Measurements from ENCODE around the gene DUSP1.
"Not testable (repeated sequence)": the region's sequence is repeated elsewhere in the genome, so short reads cannot be mapped to it uniquely, and the experiment has no call there.

The DUSP1 gene

DNA sequence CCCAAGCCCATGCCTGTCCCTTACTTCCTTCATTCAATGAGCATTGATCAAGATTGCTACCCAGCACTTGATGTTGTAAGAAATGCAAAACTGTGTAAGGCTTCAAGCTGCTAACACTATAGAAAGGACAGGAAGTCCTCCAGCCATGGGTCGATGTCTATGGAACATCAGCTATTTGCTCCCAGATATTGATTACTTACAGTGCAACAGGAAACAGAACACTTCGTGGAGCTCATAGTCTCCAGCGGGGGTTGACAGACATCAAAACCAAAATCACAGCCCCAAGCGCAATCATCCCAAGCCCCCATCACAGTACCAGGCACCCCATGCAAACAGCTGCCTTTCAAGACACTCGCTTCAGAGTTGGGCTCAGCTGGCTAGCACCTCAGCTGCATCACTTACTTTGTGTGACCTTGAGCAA is 26.8 kb upstream of the DUSP1 start:
- DNase-seq (ENCODE audit: low spot score), result no peak

DNA sequence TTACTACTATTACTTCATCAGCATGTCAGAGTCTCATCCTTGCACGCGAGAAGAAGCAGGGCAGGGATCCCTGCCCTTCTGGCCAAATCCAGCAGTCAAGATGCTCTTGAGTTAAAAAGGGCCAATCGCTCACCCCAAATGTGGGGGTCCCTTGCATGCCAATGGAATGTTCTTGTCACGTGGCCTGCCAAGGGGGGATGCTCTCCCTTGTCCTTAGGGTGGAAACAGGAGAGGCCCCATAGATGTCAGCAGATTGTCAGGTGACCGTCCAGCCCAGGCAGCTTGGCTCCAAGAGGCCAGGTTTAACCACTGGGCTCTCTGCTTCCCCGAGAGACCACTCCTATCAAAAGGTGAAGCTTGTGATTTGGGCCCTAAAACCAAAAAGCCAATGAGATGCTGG is 25.3 kb upstream of the DUSP1 start:
- no peak for DNase-seq (ENCODE audit: low spot score)

DNA sequence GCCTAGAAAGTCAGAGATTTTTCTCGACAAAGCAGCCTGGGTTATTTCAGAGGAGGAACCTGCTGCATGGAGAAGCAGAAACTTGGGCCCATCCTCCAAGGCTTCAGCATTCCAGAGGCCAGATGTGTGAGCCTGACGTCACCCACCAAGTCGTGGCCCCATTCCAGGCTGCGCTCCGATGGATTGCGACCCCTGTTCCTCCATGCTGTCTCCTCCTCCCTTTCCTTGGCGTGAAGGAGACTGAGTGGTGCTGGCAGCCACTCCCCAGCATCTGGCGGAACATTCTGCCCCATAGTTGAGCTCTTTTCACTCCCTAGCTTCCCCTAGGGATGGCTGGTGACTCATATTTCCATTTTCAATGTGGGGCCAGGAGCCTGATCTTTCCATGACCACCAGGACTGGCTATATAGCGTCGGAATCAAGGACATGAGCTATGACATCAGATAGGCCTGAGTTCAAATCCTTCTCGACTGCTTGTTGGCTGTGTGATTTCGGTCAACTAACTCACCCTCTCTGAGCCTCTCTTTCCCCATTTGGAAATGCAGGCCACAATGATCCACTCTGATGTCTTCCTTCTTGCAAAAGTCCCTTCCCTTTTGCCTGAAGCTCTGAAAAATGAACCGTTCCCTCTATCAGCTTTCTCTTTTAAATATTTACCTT is 24.5 kb upstream of the DUSP1 start:
- DNase-seq (ENCODE audit: low spot score), result no peak

DNA sequence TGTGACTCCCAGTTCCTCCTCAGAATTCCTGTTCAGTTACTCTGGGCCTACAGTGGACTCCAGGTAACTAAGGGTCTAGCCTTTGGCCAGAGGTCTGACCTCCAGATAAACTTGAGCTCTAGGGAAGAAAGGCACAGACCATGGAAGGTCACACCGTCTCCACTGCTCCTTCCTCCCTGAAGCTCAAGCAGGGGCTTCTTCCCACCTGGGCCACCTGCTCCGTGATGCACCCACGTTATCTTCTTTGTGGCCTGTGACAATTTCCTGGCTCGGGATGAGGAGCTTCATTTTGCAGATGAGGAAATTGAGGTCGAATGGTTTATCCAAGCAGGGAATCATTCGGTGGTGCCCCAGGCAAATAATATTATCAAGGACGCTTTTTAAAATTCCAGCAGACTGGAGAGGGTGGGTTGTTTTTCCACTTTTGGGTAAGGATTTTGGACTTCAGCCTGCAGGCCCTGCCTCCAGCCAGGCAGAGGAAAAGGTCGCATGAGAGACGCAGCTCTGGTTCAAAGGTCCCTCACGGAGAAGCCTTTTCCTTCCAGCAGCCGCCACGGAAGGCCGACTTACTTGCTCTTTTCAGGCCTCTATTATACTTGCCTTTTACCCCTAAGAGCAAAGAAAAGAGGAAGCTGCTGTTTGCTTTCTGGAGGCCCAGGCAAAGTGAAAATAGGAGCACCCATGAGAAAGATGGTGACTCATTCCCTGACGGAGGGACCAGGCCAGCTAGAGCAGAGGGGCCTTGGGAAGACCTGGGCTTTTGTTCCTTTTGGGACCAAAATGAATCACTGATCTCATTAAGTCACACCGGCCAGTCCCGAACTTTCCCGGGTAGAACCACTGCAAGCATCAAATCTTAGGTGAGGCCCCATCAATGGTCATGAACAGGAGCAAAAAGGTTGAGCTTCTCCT is 22.8 kb upstream of the DUSP1 start:
- DNase-seq (ENCODE audit: low spot score), result no peak

DNA sequence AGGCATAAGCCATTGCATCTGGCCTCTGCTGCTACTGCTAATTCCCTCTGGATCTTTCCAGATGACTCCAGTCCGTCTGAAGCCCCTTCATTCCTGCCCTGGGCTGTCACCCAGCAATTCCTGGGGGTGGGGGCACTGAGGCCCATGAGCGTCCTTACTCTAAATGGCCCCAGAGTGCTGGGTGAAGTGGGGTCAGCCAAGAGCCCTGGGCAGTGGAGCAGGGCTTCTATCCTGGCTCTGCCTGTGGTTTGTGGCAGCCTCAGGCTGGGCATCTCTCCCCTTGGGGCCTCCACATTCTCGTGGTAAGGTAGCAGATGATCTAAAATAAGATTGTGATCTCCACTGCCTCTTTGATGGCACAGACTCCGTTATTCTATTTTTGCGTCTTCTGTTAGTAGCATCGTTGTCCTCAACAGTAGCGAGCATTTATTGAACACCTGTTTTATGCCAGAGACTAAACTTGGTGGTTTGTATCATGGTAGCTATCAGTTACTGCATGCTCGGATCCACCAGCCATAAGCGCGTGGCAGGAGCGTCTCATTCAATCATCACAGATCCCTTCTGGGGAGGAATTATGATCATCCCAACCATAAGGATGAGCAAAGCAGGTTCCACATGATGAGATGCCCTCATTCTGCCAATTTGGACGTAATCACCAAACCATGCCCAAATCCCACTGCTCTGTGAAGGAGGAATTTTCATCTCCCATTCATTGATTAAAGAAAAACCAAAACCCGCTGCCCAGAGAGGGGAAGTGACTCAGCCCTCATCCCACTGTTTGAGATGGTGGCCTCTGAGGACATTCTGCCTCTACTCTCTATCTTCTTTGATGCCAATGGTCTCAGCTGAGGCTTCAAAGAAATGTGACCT is 21.9 kb upstream of the DUSP1 start:
- no peak for DNase-seq (ENCODE audit: low spot score)

DNA sequence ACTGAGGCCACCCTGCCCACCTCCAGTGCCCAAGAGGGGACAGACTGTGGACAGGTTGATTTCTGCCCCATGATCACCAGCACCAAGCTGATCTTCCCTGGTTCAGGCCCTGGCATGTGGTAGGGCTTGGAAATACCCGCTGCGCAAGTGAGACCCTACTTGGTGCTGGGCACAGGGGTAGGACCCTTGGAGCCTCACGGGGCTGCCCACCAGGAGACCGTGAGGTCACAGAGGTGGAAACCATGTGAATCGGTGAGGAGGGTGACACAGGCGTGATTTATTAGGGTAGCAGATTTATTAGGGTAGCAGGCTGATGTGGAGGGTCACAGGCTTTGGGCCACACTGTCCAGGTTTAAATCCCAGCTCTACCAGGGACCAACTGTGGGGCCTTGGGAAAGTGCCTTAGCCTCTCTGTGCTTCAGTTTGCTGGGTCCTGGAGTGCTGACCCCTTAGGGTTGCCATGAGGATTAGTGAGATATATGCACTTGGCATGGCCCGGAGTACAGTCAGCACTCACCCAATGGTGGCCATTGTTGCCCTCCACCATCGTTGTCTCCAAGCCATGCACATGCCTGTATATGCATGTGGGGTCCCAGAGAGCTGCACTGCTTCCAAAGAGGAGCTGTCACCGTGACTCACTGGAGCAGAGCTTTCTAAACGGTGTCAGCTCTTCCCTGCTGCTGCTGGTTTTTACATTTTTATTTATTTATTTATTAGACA is 20.9 kb upstream of the DUSP1 start:
- DNase-seq (ENCODE audit: low spot score), result no peak

DNA sequence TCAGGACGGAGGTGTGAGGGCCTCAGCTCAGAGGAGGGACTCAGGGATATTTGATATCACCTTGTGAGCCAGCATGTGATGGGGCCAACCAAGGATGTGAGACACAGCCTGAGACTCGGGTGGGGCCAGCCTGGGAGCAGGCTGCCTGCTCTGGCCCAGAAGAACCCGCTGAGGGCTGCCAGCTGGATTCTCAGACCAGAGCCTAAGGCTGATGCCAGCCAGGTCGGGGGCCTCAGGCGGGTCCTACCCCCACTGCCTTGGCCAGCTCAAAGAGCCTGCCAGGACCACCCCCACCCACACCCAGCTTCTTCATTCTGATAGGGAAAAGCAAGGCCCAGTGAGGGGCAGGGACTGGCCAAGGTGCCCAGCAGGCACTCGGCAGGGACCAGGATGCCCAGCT is 20.3 kb upstream of the DUSP1 start:
- DNase-seq (ENCODE audit: low spot score), result no peak

DNA sequence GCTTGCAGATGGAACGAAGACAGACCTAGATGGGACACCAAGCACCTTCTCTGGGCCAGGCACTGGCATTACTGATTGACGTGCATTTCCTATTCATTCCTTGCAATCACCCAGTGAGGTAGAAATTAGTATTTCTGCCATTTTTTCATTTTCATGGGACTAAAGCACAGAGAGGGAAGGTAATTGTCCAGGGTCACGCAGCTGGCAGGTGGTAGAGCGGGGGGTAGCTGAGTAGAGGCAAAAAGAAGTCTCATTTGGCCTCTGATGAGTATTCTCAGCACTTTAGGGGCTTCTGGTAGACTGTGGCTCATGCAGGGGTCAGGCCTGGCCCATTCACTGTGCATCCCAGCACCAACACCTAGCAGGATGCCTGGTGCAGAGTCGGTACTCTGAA is 19.5 kb upstream of the DUSP1 start:
- no peak for DNase-seq (ENCODE audit: low spot score)

DNA sequence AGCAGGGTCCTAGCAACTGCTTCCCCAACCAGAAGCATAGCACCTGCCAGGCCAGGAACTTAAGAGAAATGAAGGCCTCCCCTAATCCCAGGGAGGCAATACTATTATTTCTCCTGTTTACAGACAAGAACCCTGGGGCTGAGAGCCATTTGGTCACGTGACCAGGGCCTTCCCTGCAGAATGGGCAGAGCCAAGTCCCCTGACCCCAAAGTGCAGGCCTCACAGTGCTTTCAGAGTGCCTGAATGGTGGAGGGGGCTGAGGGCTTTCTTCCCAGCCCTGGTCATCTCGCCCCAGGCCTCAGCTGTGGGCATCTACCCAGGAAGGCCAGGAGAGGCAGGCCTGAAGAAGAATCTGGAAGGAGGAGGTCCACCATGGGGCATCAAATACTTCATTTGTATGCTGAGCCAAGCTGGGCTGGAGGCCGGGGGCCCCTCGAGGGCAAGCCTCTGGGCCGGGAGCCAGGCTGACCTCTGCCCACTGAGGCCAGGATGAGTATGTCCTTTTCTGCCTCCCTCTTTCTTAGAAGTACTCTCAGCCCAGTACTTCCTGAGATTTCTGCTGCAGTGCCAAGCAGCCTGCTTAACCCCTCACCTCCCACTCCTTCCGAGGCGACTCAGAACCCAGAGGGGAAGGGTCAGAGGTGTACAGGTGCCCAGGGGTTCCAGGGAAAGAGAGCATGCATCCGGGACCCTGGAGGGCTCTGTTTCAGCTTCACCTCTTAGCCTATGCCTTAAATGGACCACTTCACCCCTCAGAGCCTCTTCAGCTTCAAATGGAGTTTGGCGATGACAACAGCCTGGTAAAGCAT is 18.9 kb upstream of the DUSP1 start:
- DNase-seq (ENCODE audit: low spot score), result no peak

DNA sequence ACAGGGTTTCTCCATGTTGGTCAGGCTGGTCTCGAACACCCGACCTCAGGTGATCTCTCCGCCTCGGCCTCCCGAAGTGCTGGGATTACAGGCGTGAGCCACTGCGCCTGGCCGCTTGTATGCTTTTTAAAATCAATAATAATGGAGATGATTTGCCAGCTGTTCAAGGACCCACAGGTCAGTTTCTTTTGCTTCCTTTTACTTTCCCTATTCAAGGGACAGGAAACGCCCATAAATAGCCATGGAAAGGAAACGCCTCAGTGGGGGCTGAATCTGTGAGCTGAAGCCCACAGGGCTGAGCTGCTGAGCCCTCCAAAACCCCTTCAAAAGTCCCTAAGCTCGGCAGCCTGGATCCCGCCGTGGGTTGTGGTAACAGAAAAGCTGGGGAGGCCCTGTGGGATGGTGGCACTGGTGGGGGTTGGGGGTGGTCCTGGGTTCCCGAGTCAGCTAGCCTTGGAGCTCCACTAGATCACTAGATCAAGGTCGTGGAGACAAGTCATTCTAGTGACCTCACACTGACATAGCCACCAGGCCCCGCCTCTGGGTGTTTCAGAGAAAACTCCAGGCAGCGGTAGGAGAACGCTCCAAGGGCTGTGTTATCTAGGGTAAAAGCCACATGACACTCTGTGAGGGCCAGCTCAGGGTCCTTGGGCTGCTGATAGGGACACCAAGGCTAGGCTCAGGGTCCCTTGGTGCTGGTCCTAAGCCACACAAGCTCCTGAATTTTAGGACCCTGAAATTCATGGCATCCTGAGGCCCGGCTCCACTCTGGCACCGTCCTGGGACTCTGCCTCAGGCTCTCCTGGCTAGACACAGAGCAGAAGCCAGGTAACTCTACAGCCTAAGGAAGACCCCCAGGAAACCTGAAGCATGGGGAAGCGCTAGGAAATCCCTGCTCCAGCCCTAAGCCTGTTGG is 18.0 kb upstream of the DUSP1 start:
- DNase-seq (ENCODE audit: low spot score), result no peak

DNA sequence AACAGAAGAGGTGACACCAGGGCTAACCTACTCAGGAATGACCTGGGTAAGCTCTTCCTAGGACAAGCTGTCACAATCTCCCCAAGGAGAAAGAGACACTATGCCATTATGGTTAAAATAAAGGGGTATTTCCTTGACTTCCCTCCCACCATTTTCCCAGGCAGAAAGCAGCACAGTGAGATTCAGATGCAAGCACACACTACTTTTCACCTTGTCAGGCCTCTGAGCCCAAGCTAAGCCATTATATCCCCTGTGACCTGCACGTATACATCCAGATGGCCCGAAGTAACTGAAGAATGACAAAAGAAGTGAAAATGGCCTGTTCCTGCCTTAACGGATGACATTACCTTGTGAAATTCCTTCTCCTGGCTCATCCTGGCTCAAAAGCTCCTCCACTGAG is 16.5 kb upstream of the DUSP1 start:
- not testable (repeated sequence) for DNase-seq (ENCODE audit: low spot score)

DNA sequence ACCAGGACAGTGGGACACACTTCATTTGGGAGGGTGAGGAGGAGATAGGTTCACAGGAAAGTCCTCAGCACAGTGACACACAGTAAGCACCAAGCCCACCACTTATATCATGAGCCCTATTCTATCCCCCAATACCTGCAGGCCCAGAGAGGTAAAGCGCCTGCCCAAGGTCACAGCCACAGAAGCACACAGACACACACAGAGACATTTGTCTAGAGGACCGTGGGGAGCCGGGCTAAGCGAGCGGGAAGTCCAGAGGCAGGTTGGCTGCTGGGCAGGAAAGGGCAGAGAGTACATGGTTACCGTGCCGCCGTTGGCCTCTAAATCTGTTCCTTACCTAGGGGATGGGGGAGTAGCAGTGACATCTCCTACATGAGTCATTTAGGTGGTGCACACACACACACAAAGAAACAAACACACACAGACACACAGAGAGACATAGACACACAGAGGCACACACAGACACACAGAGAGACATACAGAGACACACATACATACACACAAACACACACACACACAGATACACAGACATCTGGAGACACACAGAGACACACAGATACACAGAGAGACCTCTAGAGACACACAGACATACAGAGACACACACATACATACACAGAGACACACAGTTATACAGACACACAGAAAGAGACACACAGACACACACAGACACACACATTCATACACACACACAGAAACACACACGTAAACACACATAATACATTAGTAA is 15.9 kb upstream of the DUSP1 start:
- no peak for DNase-seq (ENCODE audit: low spot score)

DNA sequence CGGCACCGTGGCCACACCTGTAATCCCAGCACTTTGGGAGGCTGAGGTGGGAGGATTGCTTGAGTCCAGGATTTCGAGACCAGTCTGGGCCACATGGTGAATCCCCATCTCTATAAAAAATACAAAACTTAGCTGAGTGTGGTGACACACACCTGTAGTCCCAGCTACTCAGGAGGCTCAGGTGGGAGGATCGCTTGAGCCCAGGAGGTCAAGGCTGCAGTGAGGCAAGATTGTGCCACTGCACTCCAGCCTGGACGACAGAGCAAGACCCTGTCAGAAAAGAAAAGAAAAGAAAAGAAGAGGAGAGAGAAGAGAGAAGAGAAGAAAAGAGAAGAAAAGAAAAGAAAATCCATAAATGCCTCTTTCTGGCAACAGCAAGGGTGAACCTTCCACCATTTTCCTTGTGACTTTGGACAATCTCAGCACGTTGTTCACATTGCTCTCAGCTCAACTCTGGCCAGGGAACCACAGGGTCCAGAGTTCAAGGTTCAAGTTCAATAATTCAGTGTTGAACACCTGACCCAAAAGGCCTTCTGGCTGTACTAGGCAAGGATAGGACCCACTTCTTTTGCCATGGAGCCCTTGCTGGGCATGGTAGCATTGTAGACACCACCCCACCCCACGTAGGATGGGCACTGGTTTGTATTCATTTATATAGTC is 14.6 kb upstream of the DUSP1 start:
- no peak for DNase-seq (ENCODE audit: low spot score)

DNA sequence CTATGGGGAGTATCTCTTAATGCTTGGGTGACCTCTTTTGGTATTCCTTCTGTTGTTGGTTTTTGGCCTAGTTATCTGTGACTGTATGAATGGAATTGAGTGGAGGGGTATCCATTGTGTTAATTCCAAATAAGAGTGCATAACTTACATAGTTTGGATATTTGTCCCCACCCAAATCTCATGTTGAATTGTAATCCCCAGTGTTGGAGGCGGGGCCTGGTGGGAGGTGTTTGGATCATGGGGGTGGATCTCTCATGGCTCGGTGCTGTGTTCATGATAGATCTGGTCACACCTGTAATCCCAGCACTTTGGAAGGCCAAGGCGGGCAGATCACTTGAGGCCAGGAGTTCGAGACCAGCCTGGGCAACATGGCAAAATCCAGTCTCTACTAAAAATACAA is 13.2 kb upstream of the DUSP1 start:
- DNase-seq (ENCODE audit: low spot score), result not testable (repeated sequence)

DNA sequence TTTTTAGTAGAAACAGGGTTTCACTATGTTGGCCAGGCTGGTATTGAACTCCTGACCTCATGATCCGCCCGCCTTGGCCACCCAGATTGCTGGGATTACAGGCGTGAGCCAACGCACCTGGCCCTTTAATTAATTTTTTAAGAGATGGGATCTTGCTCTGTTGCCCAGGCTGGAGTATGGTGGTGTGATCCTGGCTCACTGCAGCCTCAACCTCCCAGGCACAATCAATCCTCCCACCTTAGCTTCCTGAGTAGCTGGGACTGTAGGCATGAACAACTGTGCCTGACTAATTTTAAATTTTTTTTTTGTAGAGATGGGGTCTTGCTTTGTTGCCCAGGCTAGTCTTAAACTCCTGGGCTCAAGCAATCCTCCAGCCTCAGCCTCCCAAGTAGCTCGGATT is 12.3 kb upstream of the DUSP1 start:
- DNase-seq (ENCODE audit: low spot score), result not testable (repeated sequence)

DNA sequence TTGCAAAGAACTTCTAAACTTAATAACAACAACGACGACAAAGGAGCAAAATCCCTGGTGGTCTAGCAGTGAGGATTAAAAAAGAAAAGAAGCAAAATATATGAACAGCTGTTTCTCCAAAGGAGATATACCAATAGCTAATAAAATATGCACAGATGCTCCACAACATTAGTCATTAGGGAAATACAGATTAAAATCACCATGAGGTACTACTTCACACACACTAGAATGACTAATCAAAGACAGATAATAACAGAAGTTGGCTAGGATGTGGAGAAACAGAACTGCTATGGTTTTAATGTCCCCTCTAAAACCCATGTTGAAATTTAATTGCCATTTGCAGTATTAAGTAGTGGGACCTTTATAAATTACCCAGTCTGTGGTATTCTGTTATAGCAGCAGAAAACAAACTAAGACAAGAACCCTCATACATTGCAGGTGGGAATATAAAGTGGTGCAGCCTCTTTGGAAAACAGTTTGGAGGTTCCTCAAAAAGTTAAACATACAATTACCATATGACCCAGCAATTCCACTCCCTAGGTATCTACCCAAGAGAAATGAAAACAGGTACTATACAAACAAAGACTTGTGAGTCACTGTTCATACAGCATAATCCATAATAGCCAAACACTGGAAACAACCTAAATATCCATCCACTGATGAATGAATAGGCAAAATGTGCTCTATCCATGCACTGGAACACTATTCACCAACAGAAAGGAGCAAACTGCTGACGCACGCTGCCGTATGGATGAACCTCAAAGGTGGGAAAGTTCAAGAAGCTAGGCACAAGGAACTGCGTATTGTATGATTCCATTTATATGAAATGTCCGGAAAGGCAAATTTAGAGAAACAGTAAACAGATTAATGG is 11.4 kb upstream of the DUSP1 start:
- no peak for DNase-seq (ENCODE audit: low spot score)

DNA sequence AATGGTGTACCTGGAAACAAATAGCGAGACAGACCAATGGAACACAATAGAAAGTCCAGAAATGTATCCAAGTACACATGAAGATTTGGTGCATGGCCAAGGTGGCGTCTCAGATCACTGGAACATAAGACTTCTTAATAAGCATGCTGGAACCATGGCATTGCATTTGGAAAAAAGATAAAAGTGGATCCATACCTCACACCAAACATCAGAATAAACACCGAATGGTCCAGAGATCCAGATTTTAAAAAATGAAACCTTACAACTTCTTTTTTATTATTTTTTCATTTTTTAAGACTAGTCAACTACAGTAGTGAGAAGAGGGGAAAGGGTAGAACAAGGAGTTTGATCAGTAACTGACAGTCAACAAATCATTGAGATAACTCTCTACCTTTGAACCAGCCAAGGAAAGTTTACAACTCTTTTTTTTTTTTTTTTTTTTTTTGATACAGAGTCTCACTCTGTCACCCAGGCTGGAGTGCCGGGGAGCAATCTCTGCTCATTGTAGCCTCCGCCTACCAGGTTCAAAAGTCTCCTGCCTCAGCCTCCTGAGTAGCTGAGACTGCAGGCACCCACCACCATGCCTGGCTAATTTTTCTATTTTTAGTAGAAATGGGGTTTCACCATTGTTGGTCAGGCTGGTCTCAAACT is 8.8 kb upstream of the DUSP1 start:
- DNase-seq (ENCODE audit: low spot score), result no peak

All from ecto neural progenitor cell (in vitro differentiated cells).